ENCODE results near the gene ENG. TPM values are rescaled to one million over a fixed set of nuclear protein-coding genes. Genes with fewer than 3 reads are reported as not detected.

Gene ENG
- total RNA-seq, 1 experiment from 2014 or later = not detected

GRCh38 chr9:127772603-127773002 lies 81.9 kb downstream of the ENG start:
- H3K9me2 ChIP-seq (replicated peaks; ENCODE audit: insufficient read depth, low read length) = no peaks in the 10 kb centered on the region
- no peak for DNase-seq
- H3K9me3 ChIP-seq (ENCODE audit: low read length) = no peaks in the 10 kb centered on the region
- H3K4me1 ChIP-seq (ENCODE audit: low read length) = peaks cover 16% of the 10 kb centered on the region
- H3K27ac ChIP-seq (ENCODE audit: low read length) = no peak overlapping the region
- no peaks in the 10 kb centered on the region for H3K36me3 ChIP-seq (ENCODE audit: insufficient read depth, low read length)
- no peak overlapping the region for H3K4me2 ChIP-seq (ENCODE audit: low read depth, low read length, poor library complexity, severe bottlenecking)
- H4K20me1 ChIP-seq (ENCODE audit: insufficient read depth, low read depth, low read length) = no peaks in the 10 kb centered on the region
- H3K9ac ChIP-seq (ENCODE audit: low read length) = no peak overlapping the region
- H2AFZ ChIP-seq (ENCODE audit: low read length) = no peak overlapping the region
- H3K27me3 ChIP-seq (ENCODE audit: low read length) = no peaks in the 10 kb centered on the region
- H3K4me3 ChIP-seq (ENCODE audit: low read length) = no peak overlapping the region
- no peaks in the 10 kb centered on the region for H3K79me2 ChIP-seq (ENCODE audit: low read length)

- Histone ChIP-seq H3K27me3 (ENCODE audit: low read length) (no peaks in the 10 kb centered on the region), H4K20me1 (ENCODE audit: insufficient read depth, low read depth, low read length) (no peaks in the 10 kb centered on the region), H3K79me2 (ENCODE audit: low read length) (no peaks in the 10 kb centered on the region), H3K27ac (ENCODE audit: low read length) (no peak overlapping the region), H3K4me1 (ENCODE audit: low read length) (peaks cover 16% of the 10 kb centered on the region), H2AFZ (ENCODE audit: low read length) (no peak overlapping the region), H3K4me2 (ENCODE audit: low read depth, low read length, poor library complexity, severe bottlenecking) (peak overlapping the region; percentile 36), H3K9ac (ENCODE audit: low read length) (peak overlapping the region; percentile 23; the same call in 1 of the 2 replicates), H3K9me3 (ENCODE audit: low read length) (no peaks in the 10 kb centered on the region), H3K36me3 (ENCODE audit: insufficient read depth, low read length) (no peaks in the 10 kb centered on the region), H3K4me3 (ENCODE audit: low read length) (no peak overlapping the region), H3K9me2 (replicated peaks; ENCODE audit: insufficient read depth, low read length) (no peaks in the 10 kb centered on the region)
- DNase-seq = no peak
These were observed 82.8 kb downstream of the ENG start for GRCh38 chr9:127771570-127772189.

GRCh38 chr9:127770905-127771569 lies 83.4 kb downstream of the ENG start:
- H3K4me1 ChIP-seq (ENCODE audit: low read length) = peaks cover 13% of the 10 kb centered on the region
- H3K4me3 ChIP-seq (ENCODE audit: low read length) = peak overlapping the region; percentile 69
- H2AFZ ChIP-seq (ENCODE audit: low read length) = peak overlapping the region; percentile 88; the same call in 1 of the 2 replicates
- H3K4me2 ChIP-seq (ENCODE audit: low read depth, low read length, poor library complexity, severe bottlenecking) = peak overlapping the region; percentile 91
- H3K36me3 ChIP-seq (ENCODE audit: insufficient read depth, low read length) = no peaks in the 10 kb centered on the region
- DNase-seq = peak; percentile 99
- H3K27me3 ChIP-seq (ENCODE audit: low read length) = no peaks in the 10 kb centered on the region
- H3K9me2 ChIP-seq (replicated peaks; ENCODE audit: insufficient read depth, low read length) = no peaks in the 10 kb centered on the region
- no peaks in the 10 kb centered on the region for H4K20me1 ChIP-seq (ENCODE audit: insufficient read depth, low read depth, low read length)
- H3K27ac ChIP-seq (ENCODE audit: low read length) = no peak overlapping the region
- no peaks in the 10 kb centered on the region for H3K79me2 ChIP-seq (ENCODE audit: low read length)
- peak overlapping the region; percentile 54 for H3K9ac ChIP-seq (ENCODE audit: low read length)
- no peaks in the 10 kb centered on the region for H3K9me3 ChIP-seq (ENCODE audit: low read length)

- Histone ChIP-seq H3K9me2 (replicated peaks; ENCODE audit: insufficient read depth, low read length) (no peaks in the 10 kb centered on the region), H3K9ac (ENCODE audit: low read length) (peak overlapping the region; percentile 54), H4K20me1 (ENCODE audit: insufficient read depth, low read depth, low read length) (no peaks in the 10 kb centered on the region), H3K27ac (ENCODE audit: low read length) (no peak overlapping the region), H3K79me2 (ENCODE audit: low read length) (no peaks in the 10 kb centered on the region), H3K27me3 (ENCODE audit: low read length) (no peaks in the 10 kb centered on the region), H3K4me3 (ENCODE audit: low read length) (peak overlapping the region; percentile 69), H3K36me3 (ENCODE audit: insufficient read depth, low read length) (no peaks in the 10 kb centered on the region), H3K9me3 (ENCODE audit: low read length) (no peaks in the 10 kb centered on the region), H3K4me1 (ENCODE audit: low read length) (peaks cover 13% of the 10 kb centered on the region), H2AFZ (ENCODE audit: low read length) (no peak overlapping the region), H3K4me2 (ENCODE audit: low read depth, low read length, poor library complexity, severe bottlenecking) (peak overlapping the region; percentile 91)
- no peak for DNase-seq
These were observed 83.9 kb downstream of the ENG start for GRCh38 chr9:127770583-127770904.

- no peaks in the 10 kb centered on the region for H3K9me2 ChIP-seq (replicated peaks; ENCODE audit: insufficient read depth, low read length)
- H3K4me2 ChIP-seq (ENCODE audit: low read depth, low read length, poor library complexity, severe bottlenecking) = peak overlapping the region; percentile 91
- H3K27ac ChIP-seq (ENCODE audit: low read length) = no peak overlapping the region
- H3K27me3 ChIP-seq (ENCODE audit: low read length) = no peaks in the 10 kb centered on the region
- no peaks in the 10 kb centered on the region for H3K9me3 ChIP-seq (ENCODE audit: low read length)
- H4K20me1 ChIP-seq (ENCODE audit: insufficient read depth, low read depth, low read length) = no peaks in the 10 kb centered on the region
- H3K79me2 ChIP-seq (ENCODE audit: low read length) = no peaks in the 10 kb centered on the region
- no peaks in the 10 kb centered on the region for H3K36me3 ChIP-seq (ENCODE audit: insufficient read depth, low read length)
- H3K4me3 ChIP-seq (ENCODE audit: low read length) = no peak overlapping the region
- H2AFZ ChIP-seq (ENCODE audit: low read length) = no peak overlapping the region
- H3K9ac ChIP-seq (ENCODE audit: low read length) = peak overlapping the region; percentile 54; the same call in 1 of the 2 replicates
- peaks cover 13% of the 10 kb centered on the region for H3K4me1 ChIP-seq (ENCODE audit: low read length)
- no peak for DNase-seq
These were observed 84.4 kb downstream of the ENG start for GRCh38 chr9:127769929-127770582.

GRCh38 chr9:127769101-127769500 lies 85.4 kb downstream of the ENG start:
- Histone ChIP-seq H3K4me3 (ENCODE audit: low read length) (no peak overlapping the region), H3K9ac (ENCODE audit: low read length) (no peak overlapping the region), H3K79me2 (ENCODE audit: low read length) (no peaks in the 10 kb centered on the region)

GRCh38 chr9:127768698-127769097 lies 85.8 kb downstream of the ENG start:
- Histone ChIP-seq H3K9ac (ENCODE audit: low read length) (no peak overlapping the region), H2AFZ (ENCODE audit: low read length) (no peak overlapping the region), H4K20me1 (ENCODE audit: insufficient read depth, low read depth, low read length) (no peaks in the 10 kb centered on the region), H3K79me2 (ENCODE audit: low read length) (no peaks in the 10 kb centered on the region), H3K4me1 (ENCODE audit: low read length) (peaks cover 13% of the 10 kb centered on the region), H3K36me3 (ENCODE audit: insufficient read depth, low read length) (no peaks in the 10 kb centered on the region), H3K27me3 (ENCODE audit: low read length) (no peaks in the 10 kb centered on the region), H3K27ac (ENCODE audit: low read length) (no peak overlapping the region), H3K9me2 (replicated peaks; ENCODE audit: insufficient read depth, low read length) (no peaks in the 10 kb centered on the region), H3K4me3 (ENCODE audit: low read length) (no peak overlapping the region), H3K4me2 (ENCODE audit: low read depth, low read length, poor library complexity, severe bottlenecking) (no peak overlapping the region), H3K9me3 (ENCODE audit: low read length) (no peaks in the 10 kb centered on the region)
- no peak for DNase-seq

More at GRCh38 chr9:127769101-127769500, 85.4 kb downstream of the ENG start:
- Histone ChIP-seq H3K27me3 (ENCODE audit: low read length) (no peaks in the 10 kb centered on the region), H4K20me1 (ENCODE audit: insufficient read depth, low read depth, low read length) (no peaks in the 10 kb centered on the region), H3K9me3 (ENCODE audit: low read length) (no peaks in the 10 kb centered on the region), H3K4me1 (ENCODE audit: low read length) (peaks cover 13% of the 10 kb centered on the region), H3K27ac (ENCODE audit: low read length) (no peak overlapping the region), H2AFZ (ENCODE audit: low read length) (no peak overlapping the region), H3K36me3 (ENCODE audit: insufficient read depth, low read length) (no peaks in the 10 kb centered on the region), H3K9me2 (replicated peaks; ENCODE audit: insufficient read depth, low read length) (no peaks in the 10 kb centered on the region), H3K4me2 (ENCODE audit: low read depth, low read length, poor library complexity, severe bottlenecking) (no peak overlapping the region)
- DNase-seq = no peak

- Histone ChIP-seq H3K27me3 (ENCODE audit: low read length) (no peaks in the 10 kb centered on the region), H3K9ac (ENCODE audit: low read length) (no peak overlapping the region), H3K79me2 (ENCODE audit: low read length) (no peaks in the 10 kb centered on the region), H3K4me3 (ENCODE audit: low read length) (no peak overlapping the region), H3K9me3 (ENCODE audit: low read length) (no peaks in the 10 kb centered on the region), H3K4me2 (ENCODE audit: low read depth, low read length, poor library complexity, severe bottlenecking) (no peak overlapping the region), H4K20me1 (ENCODE audit: insufficient read depth, low read depth, low read length) (no peaks in the 10 kb centered on the region), H3K27ac (ENCODE audit: low read length) (no peak overlapping the region), H3K36me3 (ENCODE audit: insufficient read depth, low read length) (no peaks in the 10 kb centered on the region), H3K4me1 (ENCODE audit: low read length) (peaks cover 13% of the 10 kb centered on the region), H3K9me2 (replicated peaks; ENCODE audit: insufficient read depth, low read length) (no peaks in the 10 kb centered on the region), H2AFZ (ENCODE audit: low read length) (no peak overlapping the region)
- no peak for DNase-seq
These were observed 86.5 kb downstream of the ENG start for GRCh38 chr9:127767909-127768331.
